Body of pancreas (tissue), 4 donors: ENCODE measurements around the gene TXN.

ENCODE experiments used
- CTCF ChIP-seq, 7 experiments: fragments of 450-650 bp in 4 of 7; fragments of 200-600 bp in 3 of 7; sonication (generic) in 3 of 7; IDR thresholded peaks; one replicate each; pipeline ENCODE4 v1.5.1; 2016 to 2019; ENCODE audit warnings: antibody characterized with exemption in 7 of 7
- POLR2A ChIP-seq, 3 donors: fragments of 450-650 bp; IDR thresholded peaks; one replicate each; pipeline ENCODE4 v1.6.1; 2016; ENCODE audit warnings: antibody characterized with exemption in 3 of 3, mild to moderate bottlenecking in 2 of 3

GRCh38 chr9:110202232-110202631, 54.1 kb downstream of the TXN start:
- TF ChIP-seq POLR2A (IDR thresholded peaks at IDR 0.05) = no peak
- TF ChIP-seq CTCF (IDR thresholded peaks at IDR 0.05) = no peak
